SH-SY5Y (cell line): ENCODE measurements around the gene BTLA.

Experiments
- GATA2 ChIP-seq: IDR thresholded peaks from 2 replicates; pipeline ENCODE4 v1.6.1; 2011; ENCODE audit warnings: mild to moderate bottlenecking, low read depth, low read length
- GATA3 ChIP-seq: IDR thresholded peaks from 2 replicates; pipeline ENCODE4 v1.6.1; 2011; ENCODE audit warnings: low read depth, mild to moderate bottlenecking, low read length, moderate library complexity

GRCh38 chr3:112546216-112546759 lies 47.0 kb upstream of the BTLA start:
- TF ChIP-seq GATA2 (no peak), GATA3 (no peak)
